ENCODE data around the gene ROBO2.

ROBO2 gene

GRCh38 chr3:77529522-77529921 lies 489.6 kb downstream of the ROBO2 start:
- no peak overlapping the region for H3K9ac ChIP-seq
- H3K27ac ChIP-seq, result no peak overlapping the region
- no peaks in the 10 kb centered on the region for H3K4me1 ChIP-seq
- no peaks in the 10 kb centered on the region for H3K36me3 ChIP-seq (ENCODE audit: control insufficient read depth, insufficient read depth, low read length)
- H3K4me3 ChIP-seq (ENCODE audit: low read depth, low read length), result no peak overlapping the region
- no peak overlapping the region for H2AFZ ChIP-seq
- H3K4me2 ChIP-seq (ENCODE audit: low read length), result no peak overlapping the region
- no peaks in the 10 kb centered on the region for H3K79me2 ChIP-seq
- no peaks in the 10 kb centered on the region for H3K27me3 ChIP-seq (ENCODE audit: control insufficient read depth, insufficient read depth, low read length)
- no peaks in the 10 kb centered on the region for H3K9me3 ChIP-seq (ENCODE audit: control insufficient read depth, low read length)
- no peak for TF ChIP-seq CTCF (IDR thresholded peaks at IDR 0.05)

GRCh38 chr3:77530870-77531269 lies 491.0 kb downstream of the ROBO2 start:
- Histone ChIP-seq H3K9ac (no peak overlapping the region), H3K27me3 (ENCODE audit: control insufficient read depth, insufficient read depth, low read length) (no peaks in the 10 kb centered on the region), H3K9me3 (ENCODE audit: control insufficient read depth, low read length) (no peaks in the 10 kb centered on the region), H3K36me3 (ENCODE audit: control insufficient read depth, insufficient read depth, low read length) (no peaks in the 10 kb centered on the region), H3K4me2 (ENCODE audit: low read length) (no peak overlapping the region), H3K27ac (no peak overlapping the region), H3K4me3 (ENCODE audit: low read depth, low read length) (no peak overlapping the region), H3K79me2 (no peaks in the 10 kb centered on the region), H2AFZ (no peak overlapping the region), H3K4me1 (no peaks in the 10 kb centered on the region)
- no peak for TF ChIP-seq CTCF (IDR thresholded peaks at IDR 0.05)

GRCh38 chr3:77535116-77535515 lies 495.2 kb downstream of the ROBO2 start:
- no peaks in the 10 kb centered on the region for H3K4me1 ChIP-seq
- H2AFZ ChIP-seq, result no peak overlapping the region
- no peaks in the 10 kb centered on the region for H3K79me2 ChIP-seq
- no peaks in the 10 kb centered on the region for H3K27me3 ChIP-seq (ENCODE audit: control insufficient read depth, insufficient read depth, low read length)
- H3K4me2 ChIP-seq (ENCODE audit: low read length), result no peak overlapping the region
- H3K27ac ChIP-seq, result no peak overlapping the region
- no peak overlapping the region for H3K4me3 ChIP-seq (ENCODE audit: low read depth, low read length)
- TF ChIP-seq CTCF (IDR thresholded peaks at IDR 0.05), result no peak
- H3K36me3 ChIP-seq (ENCODE audit: control insufficient read depth, insufficient read depth, low read length), result no peaks in the 10 kb centered on the region
- no peaks in the 10 kb centered on the region for H3K9me3 ChIP-seq (ENCODE audit: control insufficient read depth, low read length)
- H3K9ac ChIP-seq, result no peak overlapping the region

DNA sequence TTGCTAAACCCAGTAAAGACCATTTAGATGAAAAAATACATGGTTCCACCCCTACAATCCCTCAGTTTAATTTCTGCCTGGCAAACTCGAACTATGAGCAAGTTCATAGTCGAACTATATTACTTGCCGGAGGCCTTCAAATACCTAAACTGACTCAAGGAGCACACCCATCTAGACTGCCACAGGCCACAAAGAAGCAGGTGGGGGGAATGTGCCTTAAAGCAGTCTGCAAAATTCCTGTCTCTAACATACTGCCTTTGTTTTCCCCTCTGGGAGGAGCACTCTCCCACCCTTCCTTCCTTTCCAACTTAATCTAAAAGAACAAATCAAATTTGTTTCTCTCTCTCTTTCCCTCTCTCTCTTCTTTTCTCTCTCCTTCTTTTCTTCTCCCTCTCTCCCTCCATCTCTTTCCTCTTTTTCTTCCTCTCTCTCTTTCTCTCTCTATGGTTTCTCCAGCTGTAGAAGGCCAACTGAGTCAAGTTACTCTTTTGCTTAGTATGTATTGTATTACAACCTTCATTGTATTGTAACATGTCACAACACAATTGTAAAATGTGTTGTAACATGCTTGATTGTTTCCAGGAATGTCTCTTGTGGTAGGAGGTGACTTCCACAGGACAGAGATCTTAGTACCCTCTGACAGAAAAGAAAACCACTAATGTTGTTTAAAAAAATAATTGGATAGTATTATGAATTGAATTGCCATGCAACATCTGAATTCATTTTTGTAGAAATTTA lies 496.3 kb downstream of the ROBO2 start:
- H3K4me2 ChIP-seq (ENCODE audit: low read length), result no peak overlapping the region
- H3K4me3 ChIP-seq (ENCODE audit: low read depth, low read length), result no peak overlapping the region
- no peak overlapping the region for H3K9ac ChIP-seq
- H3K4me1 ChIP-seq, result no peaks in the 10 kb centered on the region
- H3K9me3 ChIP-seq (ENCODE audit: control insufficient read depth, low read length), result no peaks in the 10 kb centered on the region
- no peak for TF ChIP-seq CTCF (IDR thresholded peaks at IDR 0.05)
- H2AFZ ChIP-seq, result no peak overlapping the region
- no peak overlapping the region for H3K27ac ChIP-seq
- H3K79me2 ChIP-seq, result no peaks in the 10 kb centered on the region
- no peaks in the 10 kb centered on the region for H3K27me3 ChIP-seq (ENCODE audit: control insufficient read depth, insufficient read depth, low read length)
- H3K36me3 ChIP-seq (ENCODE audit: control insufficient read depth, insufficient read depth, low read length), result no peaks in the 10 kb centered on the region

GRCh38 chr3:77539014-77539413 lies 499.1 kb downstream of the ROBO2 start:
- Histone ChIP-seq H3K9me3 (ENCODE audit: control insufficient read depth, low read length) (no peaks in the 10 kb centered on the region), H3K27ac (no peak overlapping the region), H3K4me2 (ENCODE audit: low read length) (no peak overlapping the region), H2AFZ (no peak overlapping the region), H3K4me3 (ENCODE audit: low read depth, low read length) (no peak overlapping the region), H3K9ac (no peak overlapping the region), H3K36me3 (ENCODE audit: control insufficient read depth, insufficient read depth, low read length) (no peaks in the 10 kb centered on the region), H3K27me3 (ENCODE audit: control insufficient read depth, insufficient read depth, low read length) (no peaks in the 10 kb centered on the region), H3K79me2 (no peaks in the 10 kb centered on the region), H3K4me1 (no peaks in the 10 kb centered on the region)
- no peak for TF ChIP-seq CTCF (IDR thresholded peaks at IDR 0.05)
